ENCODE data around the gene RNF217.

The RNF217 gene

DNA sequence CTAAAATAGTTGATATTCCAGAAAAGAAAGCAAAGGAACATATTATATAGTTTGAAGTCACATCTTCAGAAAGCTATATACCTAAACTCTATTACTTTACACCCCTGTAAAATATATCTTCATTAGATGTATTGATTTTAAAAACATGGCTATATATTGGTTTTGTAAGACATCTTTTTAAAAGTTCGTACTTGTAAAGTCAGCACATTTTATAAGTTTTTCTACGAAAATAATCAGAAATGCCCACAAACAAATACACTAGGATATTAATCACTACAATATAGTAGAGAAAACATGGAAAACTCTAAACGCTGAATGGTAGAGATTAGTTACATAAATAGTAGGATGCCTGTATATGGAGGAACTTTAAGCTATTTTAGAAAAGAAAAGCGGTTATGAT, 52.9 kb downstream of the RNF217 start:
- no peak for TF ChIP-seq SNAI2 (CRISPR knock-in tag; IDR thresholded peaks at IDR 0.05)
- no peak for TF ChIP-seq TCF4 (CRISPR knock-in tag; IDR thresholded peaks at IDR 0.05; ENCODE audit: borderline replicate concordance)
- TF ChIP-seq GLIS3 (CRISPR knock-in tag; IDR thresholded peaks at IDR 0.05) = no peak
- TF ChIP-seq PATZ1 (CRISPR knock-in tag; IDR thresholded peaks at IDR 0.05; ENCODE audit: borderline replicate concordance) = no peak
- TF ChIP-seq PPARA (CRISPR knock-in tag; IDR thresholded peaks at IDR 0.05; ENCODE audit: borderline replicate concordance) = no peak
- TF ChIP-seq, protein P1, sequence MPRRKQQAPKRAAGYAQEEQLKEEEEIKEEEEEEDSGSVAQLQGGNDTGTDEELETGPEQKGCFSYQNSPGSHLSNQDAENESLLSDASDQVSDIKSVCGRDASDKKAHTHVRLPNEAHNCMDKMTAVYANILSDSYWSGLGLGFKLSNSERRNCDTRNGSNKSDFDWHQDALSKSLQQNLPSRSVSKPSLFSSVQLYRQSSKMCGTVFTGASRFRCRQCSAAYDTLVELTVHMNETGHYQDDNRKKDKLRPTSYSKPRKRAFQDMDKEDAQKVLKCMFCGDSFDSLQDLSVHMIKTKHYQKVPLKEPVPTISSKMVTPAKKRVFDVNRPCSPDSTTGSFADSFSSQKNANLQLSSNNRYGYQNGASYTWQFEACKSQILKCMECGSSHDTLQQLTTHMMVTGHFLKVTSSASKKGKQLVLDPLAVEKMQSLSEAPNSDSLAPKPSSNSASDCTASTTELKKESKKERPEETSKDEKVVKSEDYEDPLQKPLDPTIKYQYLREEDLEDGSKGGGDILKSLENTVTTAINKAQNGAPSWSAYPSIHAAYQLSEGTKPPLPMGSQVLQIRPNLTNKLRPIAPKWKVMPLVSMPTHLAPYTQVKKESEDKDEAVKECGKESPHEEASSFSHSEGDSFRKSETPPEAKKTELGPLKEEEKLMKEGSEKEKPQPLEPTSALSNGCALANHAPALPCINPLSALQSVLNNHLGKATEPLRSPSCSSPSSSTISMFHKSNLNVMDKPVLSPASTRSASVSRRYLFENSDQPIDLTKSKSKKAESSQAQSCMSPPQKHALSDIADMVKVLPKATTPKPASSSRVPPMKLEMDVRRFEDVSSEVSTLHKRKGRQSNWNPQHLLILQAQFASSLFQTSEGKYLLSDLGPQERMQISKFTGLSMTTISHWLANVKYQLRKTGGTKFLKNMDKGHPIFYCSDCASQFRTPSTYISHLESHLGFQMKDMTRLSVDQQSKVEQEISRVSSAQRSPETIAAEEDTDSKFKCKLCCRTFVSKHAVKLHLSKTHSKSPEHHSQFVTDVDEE (CRISPR knock-in tag; IDR thresholded peaks at IDR 0.05) = no peak
- no peak for TF ChIP-seq ZNF8 (CRISPR knock-in tag; IDR thresholded peaks at IDR 0.05)
- TF ChIP-seq ESRRG (CRISPR knock-in tag; IDR thresholded peaks at IDR 0.05) = no peak
- ATAC-seq = no peak

GRCh38 chr6:125018136-125018535, 55.9 kb downstream of the RNF217 start:
- no peak for ATAC-seq
- TF ChIP-seq OSR1 (CRISPR knock-in tag; IDR thresholded peaks at IDR 0.05) (no peak), ARNTL (CRISPR knock-in tag; IDR thresholded peaks at IDR 0.05; ENCODE audit: borderline replicate concordance, low read depth) (no peak), ZFP3 (CRISPR knock-in tag; IDR thresholded peaks at IDR 0.05) (no peak), PATZ1 (CRISPR knock-in tag; IDR thresholded peaks at IDR 0.05; ENCODE audit: borderline replicate concordance) (no peak), CREB5 (CRISPR knock-in tag; IDR thresholded peaks at IDR 0.05; ENCODE audit: low read depth) (no peak), PPARA (CRISPR knock-in tag; IDR thresholded peaks at IDR 0.05; ENCODE audit: borderline replicate concordance) (no peak), ESRRG (CRISPR knock-in tag; IDR thresholded peaks at IDR 0.05) (no peak), CSRNP3 (CRISPR knock-in tag; IDR thresholded peaks at IDR 0.05) (no peak), TOX (CRISPR knock-in tag; IDR thresholded peaks at IDR 0.05; ENCODE audit: borderline replicate concordance) (no peak), CSDC2 (CRISPR knock-in tag; IDR thresholded peaks at IDR 0.05) (no peak)

- no peak for ATAC-seq
- TF ChIP-seq TCF4 (CRISPR knock-in tag; IDR thresholded peaks at IDR 0.05; ENCODE audit: borderline replicate concordance) (no peak), ZNF8 (CRISPR knock-in tag; IDR thresholded peaks at IDR 0.05) (no peak), ZC3H10 (CRISPR knock-in tag; IDR thresholded peaks at IDR 0.05) (no peak), ZFP3 (CRISPR knock-in tag; IDR thresholded peaks at IDR 0.05) (no peak), CSDC2 (CRISPR knock-in tag; IDR thresholded peaks at IDR 0.05) (no peak), PPARA (CRISPR knock-in tag; IDR thresholded peaks at IDR 0.05; ENCODE audit: borderline replicate concordance) (no peak), CREB5 (CRISPR knock-in tag; IDR thresholded peaks at IDR 0.05; ENCODE audit: low read depth) (no peak), ESRRG (CRISPR knock-in tag; IDR thresholded peaks at IDR 0.05) (no peak), SNAI2 (CRISPR knock-in tag; IDR thresholded peaks at IDR 0.05) (no peak), ZFP30 (CRISPR knock-in tag; IDR thresholded peaks at IDR 0.05) (no peak), ZNF565 (CRISPR knock-in tag; conservative IDR thresholded peaks at IDR 0.05; ENCODE audit: low read depth) (no peak), PATZ1 (CRISPR knock-in tag; IDR thresholded peaks at IDR 0.05; ENCODE audit: borderline replicate concordance) (no peak)
Observed at GRCh38 chr6:125019281-125019680, 57.0 kb downstream of the RNF217 start.

All from SK-N-SH treated with all-trans-retinoic acid at 6 μM for 48 hours (cell line).